SKM-1 (cell line): ENCODE results near the gene WASHC4.

ENCODE experiments used
- DNase-seq: peaks from one replicate; lab custom pipeline; 2025; ENCODE audit not compliant: unreplicated experiment; lab: John Stamatoyannopoulos, UW

WASHC4 gene

DNA sequence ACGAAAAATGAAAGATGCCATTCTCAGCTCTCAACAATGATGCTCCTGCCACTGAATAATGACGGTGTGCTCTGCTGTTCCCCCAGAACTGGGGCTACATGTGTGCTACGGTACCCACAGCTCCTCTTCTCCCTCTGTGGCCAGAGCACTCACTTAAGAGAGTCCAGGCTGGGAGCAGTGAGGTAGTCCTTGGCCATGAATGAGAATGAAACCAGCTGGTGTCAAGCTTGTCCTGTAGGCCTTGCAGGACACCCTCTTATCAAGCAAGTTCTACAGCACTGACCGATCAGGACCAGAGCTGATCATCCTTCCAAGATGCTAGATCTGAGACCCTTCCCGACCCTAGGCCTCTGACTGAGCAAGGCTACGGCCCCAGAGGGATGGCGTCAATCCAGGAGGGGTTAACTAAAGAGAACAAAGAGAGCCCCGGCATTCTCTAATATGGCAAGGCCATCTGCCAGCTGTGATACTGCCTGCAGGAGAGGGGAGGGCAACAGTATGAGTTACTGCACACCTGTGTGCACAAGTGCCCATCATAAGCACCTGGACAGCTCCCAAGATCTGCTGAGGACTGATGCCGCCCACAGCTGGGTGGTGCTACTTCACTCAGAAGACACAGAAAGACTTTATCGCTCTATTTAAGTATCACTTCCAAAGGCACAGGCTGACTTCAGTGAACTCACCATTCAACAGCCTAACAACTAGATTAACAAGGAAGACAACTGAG lies 98.0 kb downstream of the WASHC4 start:
- no peak for DNase-seq

DNA sequence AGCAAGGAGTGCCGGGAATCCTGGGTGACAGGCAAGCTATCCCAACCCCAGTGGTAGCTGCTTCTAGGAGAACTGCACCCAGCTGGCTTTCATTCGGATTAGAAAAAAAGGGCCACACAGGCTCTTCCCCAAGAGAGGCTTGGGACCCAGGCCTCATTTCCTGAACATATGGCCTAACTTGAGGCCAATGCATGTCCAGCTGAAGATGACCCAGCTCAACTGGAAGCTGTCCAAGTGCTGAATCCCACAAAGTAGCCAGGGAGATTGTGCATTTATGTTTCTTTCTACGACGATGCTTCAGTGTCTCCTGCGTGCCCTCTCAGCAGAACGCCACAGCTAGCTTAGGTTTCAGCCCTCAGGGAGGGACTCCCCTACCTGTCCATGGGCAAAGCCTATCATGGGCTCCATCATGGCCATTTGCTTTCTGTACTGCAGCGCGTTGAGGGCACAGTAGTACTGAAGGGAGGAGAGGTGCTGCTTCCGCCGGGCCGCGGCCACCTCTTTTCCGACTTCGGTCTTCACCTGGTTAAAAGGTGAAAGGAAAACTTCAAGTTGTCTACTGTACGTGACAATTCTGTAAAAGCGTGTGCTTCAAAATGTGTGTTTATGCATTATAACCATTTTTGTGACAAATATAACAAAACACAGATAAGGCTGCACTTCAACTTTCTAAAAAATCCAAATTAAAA lies 99.3 kb downstream of the WASHC4 start:
- no peak for DNase-seq

DNA sequence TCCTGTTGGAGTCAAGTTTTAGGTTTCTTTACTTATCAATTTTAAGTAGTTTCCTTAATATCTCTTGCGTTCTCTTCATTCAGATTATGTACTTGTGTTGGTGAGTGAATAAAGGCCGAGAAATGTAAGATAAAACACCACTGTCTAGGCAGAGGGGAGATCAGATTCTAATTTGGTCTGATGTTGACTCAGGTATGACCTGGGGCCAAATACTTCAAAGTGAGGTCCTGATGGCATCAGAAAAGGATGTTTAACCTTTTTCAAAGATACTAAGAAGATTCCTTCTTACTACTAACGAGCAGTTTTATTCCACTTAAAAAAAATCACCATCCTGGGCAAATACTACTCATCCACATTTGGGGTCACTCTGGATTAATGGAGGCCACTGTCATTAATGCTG lies 101.6 kb downstream of the WASHC4 start:
- DNase-seq, result no peak

DNA sequence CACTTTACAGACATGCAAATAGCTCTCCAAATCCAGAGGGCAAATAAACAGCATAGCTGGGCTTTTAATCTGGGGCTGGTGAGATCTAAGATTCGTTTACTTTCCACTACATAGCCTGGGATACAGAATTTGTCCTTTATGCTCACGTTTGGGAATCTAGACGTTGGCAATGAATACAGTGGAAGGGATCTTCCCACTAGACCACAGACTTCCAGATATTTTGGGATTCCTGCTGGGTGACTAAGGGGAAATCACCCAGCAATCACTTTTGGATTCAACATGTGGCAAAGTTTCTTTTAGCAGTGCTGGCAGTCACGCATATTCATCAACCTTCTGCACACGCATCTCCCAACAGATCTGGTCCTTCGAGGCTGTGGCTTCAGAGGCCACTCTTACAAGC lies 104.9 kb downstream of the WASHC4 start:
- no peak for DNase-seq

DNA sequence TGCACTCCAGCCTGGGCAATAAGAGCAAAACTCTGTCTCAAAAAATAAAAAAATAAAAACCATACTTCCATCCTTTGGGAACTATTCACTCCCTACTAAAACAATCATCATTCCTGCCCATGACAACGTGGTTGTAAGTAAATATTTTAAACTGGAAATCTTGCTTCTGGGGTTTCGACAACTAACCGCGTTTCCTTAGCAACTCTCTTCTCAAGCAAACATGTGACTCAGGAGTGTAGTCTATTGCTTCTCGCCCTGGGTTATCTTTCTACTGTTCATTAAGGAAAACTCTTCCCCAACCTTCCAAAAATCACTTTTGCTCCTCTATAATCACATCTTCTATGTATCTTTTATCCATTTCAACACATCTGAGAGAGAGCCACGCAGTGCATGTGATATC lies 106.6 kb downstream of the WASHC4 start:
- DNase-seq, result no peak

DNA sequence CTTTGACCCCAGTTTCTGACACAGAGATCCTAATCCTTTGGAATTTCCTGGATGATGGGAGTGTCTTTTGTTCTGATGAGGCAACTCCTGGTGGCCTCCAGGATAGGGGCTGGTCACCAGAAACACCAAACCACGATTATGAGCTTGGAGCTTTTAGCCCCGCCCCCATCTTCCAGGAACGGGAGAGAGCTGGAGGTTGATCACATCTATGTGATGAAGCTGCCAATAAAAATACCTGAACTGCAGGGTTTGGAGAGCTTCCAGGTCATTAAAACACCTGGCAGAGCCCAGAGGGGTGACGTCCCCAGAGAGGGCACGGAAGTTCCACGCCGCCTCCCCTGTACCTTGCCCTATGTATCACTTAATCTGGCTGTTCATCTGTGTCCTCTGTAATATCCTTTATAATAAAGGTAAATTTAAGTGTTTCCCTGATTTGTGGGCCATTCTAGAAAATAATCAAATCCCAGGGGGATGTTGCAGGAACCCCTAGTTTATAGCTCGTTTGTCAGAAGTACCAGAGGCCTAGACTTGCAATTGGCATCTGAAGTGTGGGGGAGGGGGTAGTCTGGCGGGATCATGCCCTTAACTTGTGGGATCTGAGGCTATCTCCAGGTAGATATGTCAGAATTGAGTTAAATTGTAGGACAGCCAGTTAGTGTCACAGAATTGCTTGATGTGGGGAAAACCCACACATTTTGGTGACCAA lies 107.3 kb downstream of the WASHC4 start:
- no peak for DNase-seq

DNA sequence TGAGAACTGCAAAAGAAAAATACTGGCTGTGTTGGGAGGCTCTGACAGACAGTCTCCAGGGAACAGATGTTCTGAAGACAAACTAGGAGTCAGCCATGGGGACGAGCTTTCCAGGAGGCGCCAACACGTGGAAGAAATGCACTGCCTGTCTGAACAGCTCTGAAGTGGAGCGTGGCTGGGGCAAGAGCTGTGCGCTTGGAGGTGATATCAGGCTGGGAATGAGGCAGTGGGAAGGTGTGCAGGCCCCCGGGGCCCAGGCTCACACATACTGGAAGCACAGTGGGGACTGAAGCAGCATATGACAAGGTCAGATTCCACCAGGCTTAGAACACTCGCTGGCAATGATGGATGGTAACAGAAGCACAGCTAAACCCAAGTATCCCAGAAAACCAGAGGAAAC lies 110.9 kb downstream of the WASHC4 start:
- DNase-seq, result no peak
